GM10847 (cell line): ENCODE results near the gene SH2D3C.
A peak's percentile ranks its signal among the peaks of the same experiment; 100 is the strongest.

Source experiments
- POLR2A ChIP-seq: IDR thresholded peaks from 2 replicates; pipeline ENCODE4 v1.6.1; 2011; ENCODE audit not compliant: insufficient read length; ENCODE audit errors: extremely low read depth

Gene SH2D3C

GRCh38 chr9:127812011-127812410, 33.5 kb upstream of the SH2D3C start:
- TF ChIP-seq POLR2A, result no peak

GRCh38 chr9:127810378-127811187, 32.1 kb upstream of the SH2D3C start:
- no peak for TF ChIP-seq POLR2A

GRCh38 chr9:127809540-127810377, 31.3 kb upstream of the SH2D3C start:
- TF ChIP-seq POLR2A, result no peak

- TF ChIP-seq POLR2A, result no peak
These were observed 30.6 kb upstream of the SH2D3C start for GRCh38 chr9:127809002-127809539.

GRCh38 chr9:127808347-127809001, 30.0 kb upstream of the SH2D3C start:
- no peak for TF ChIP-seq POLR2A

GRCh38 chr9:127806871-127807270, 28.4 kb upstream of the SH2D3C start:
- TF ChIP-seq POLR2A, result no peak

- no peak for TF ChIP-seq POLR2A
These were observed 27.2 kb upstream of the SH2D3C start for GRCh38 chr9:127805620-127806019.

GRCh38 chr9:127803507-127804352, 25.3 kb upstream of the SH2D3C start:
- TF ChIP-seq POLR2A, result no peak

- TF ChIP-seq POLR2A, result peak; percentile 92
These were observed 24.3 kb upstream of the SH2D3C start, which contains the start of gene FPGS for GRCh38 chr9:127802576-127803443. Gene FPGS, plus strand, starts transcription at chr9:127802882. Its CDS starts 43 bp downstream, at chr9:127802925.

GRCh38 chr9:127801955-127802575, 23.6 kb upstream of the SH2D3C start:
- no peak for TF ChIP-seq POLR2A

- no peak for TF ChIP-seq POLR2A
These were observed 18.4 kb upstream of the SH2D3C start for GRCh38 chr9:127796852-127797370.

- no peak for TF ChIP-seq POLR2A
These were observed 17.9 kb upstream of the SH2D3C start for GRCh38 chr9:127796225-127796813.
